ENCODE results near the gene AKT1S1. TPM values are rescaled to one million over a fixed set of nuclear protein-coding genes. Genes with fewer than 3 reads are reported as not detected.

The AKT1S1 gene
- total and polyA plus RNA-seq, 2 of the 13 experiments (the other 11 are each of a cell fraction or from before 2014, with no cell fraction given): 13.5 to 27.8 TPM

DNA sequence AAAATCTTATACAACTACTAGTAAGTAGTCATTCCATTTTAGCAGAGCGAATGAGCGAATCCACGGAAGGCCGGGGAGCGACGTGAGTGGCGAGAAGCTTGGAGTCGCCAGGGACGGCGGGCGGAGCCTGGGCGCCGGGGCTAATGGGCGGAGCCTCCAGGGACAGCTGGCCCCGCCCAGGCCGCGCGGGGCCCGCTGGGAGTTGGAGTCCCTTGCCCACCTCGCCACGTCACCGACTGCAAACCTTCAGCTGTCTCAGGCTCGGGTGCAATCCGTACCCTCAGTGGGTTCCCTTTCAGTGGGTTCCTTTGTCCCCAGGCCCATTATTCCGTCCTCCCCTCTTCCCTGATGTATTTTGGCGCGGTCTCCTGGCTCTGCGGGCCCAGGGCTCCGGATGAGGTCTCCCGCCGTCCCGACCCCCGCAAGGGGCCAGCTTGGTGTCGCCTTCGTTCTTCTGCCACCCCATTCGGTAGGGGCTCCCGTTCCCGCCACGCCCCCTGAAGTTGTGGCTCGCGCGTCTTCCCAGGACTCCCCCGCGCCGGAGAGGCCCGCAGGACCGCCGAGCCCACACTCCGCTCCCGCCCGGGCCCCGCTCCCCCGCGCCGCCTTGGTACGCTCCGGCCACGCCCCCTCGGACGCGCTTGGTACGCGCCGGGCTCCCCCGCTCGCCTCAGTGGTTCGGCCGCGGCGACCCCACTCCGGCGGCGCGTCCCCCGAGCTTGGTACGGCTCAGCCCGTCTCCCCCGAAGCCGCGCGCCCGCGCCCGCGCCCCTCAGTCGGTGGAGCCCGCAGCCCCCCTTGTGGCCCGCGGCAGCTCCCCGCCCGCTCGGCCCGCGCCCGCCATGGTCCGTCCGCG is 26.4 kb downstream of the AKT1S1 start, which contains the start of gene PTOV1:
Gene PTOV1, plus strand, starts transcription at position 673 of the 856 bp plus-strand sequence.
- Histone ChIP-seq H3K4me1 (ENCODE audit: insufficient read depth, low read length) (peaks cover 30% of the 10 kb centered on the region), H3K27me3 (ENCODE audit: control insufficient read depth in 1 of 2, insufficient read depth in 2 of 2, low read length in 2 of 2) (no peaks in the 10 kb centered on the region; a peak in 1 of 5 replicates), H3K9me3 (ENCODE audit: low read length) (no peaks in the 10 kb centered on the region), H2AFZ (ENCODE audit: low read length) (no peak within 1 kb of the TSS), H3K27ac (ENCODE audit: extremely low read length, insufficient read depth, low read length) (peak within 1 kb of the TSS; percentile 100), H3K36me3 (replicated peaks in 1 of 2; ENCODE audit: control insufficient read depth in 1 of 2, insufficient read depth in 2 of 2, low read length in 2 of 2) (peaks cover 13 to 17% of the 10 kb centered on the region in 2 experiments; a peak in 4 of 5 replicates), H3K4me3 (replicated peaks in 1 of 3; ENCODE audit: insufficient read depth in 1 of 3, low read depth in 2 of 3, low read length in 3 of 3) (peak within 1 kb of the TSS; percentile 89 to 93 (median 90)), H3K9ac (ENCODE audit: insufficient read depth, low read depth, low read length) (peak within 1 kb of the TSS; percentile 96), H3K79me2 (ENCODE audit: insufficient read depth, low read length) (peaks cover 24% of the 10 kb centered on the region), H4K20me1 (ENCODE audit: insufficient read depth, low read length) (peaks cover 23% of the 10 kb centered on the region), H3K4me2 (ENCODE audit: low read depth, low read length) (peak within 1 kb of the TSS; percentile 89)
- TSS peak; percentile 82 for BruUV-seq (replicated peaks)
- ChIA-PET POLR2A (interaction anchor here (0.6 to 3.1 kb wide), 13 partner anchors 10 to 165 kb away, joined by 3 to 29 read pairs (median 7); partner anchors contain the start of genes AKT1S1, AP2A1, ATF5 and NUP62), CTCF (ENCODE audit: low intra/inter-chr PET ratio, low total read pairs) (no interaction called here)
- ATAC-seq (peak; percentile 84), FAIRE-seq (peak; percentile 83), DNase-seq (ENCODE audit: low spot score) (peak; percentile 90)
- in situ Hi-C loops (cut with HindIII; ENCODE audit: extremely low pct_ligation_motif_present, low pct_unique_long_range_greater_than_20kb) (no loop called here), intact Hi-C loops (cut with micrococcal nuclease; ENCODE audit: unreplicated experiment) (no loop called here)
- WGBS (ENCODE audit: low lambda C conversion rate): 21% methylated on average over 22 of the region's 98 CpGs
- TF ChIP-seq MIER2 (CRISPR knock-in tag; IDR thresholded peaks at IDR 0.05) (no peak), ZNF678 (CRISPR knock-in tag; IDR thresholded peaks at IDR 0.05) (no peak), HNRNPK (IDR thresholded peaks at IDR 0.05; ENCODE audit: low read depth, low read length, poor library complexity, severe bottlenecking) (no peak), CREM (IDR thresholded peaks at IDR 0.05) (peak; percentile 80), CREM (CRISPR knock-in tag; IDR thresholded peaks at IDR 0.05) (peak; percentile 63; the same call in 1 of the 2 replicates), HIVEP1 (CRISPR knock-in tag; IDR thresholded peaks at IDR 0.05) (no peak), MXI1 (IDR thresholded peaks at IDR 0.05; ENCODE audit: borderline replicate concordance, low read depth, low read length) (peak; percentile 26; the same call in 1 of the 3 replicates), ZNF589 (CRISPR knock-in tag; conservative IDR thresholded peaks at IDR 0.05) (0 out of 2 replicates have a peak, but pooled peaks have one; percentile 52), ARNT (IDR thresholded peaks at IDR 0.05) (no peak), AGO1 (IDR thresholded peaks at IDR 0.05; ENCODE audit: low read depth, low read length, poor library complexity, severe bottlenecking) (peak; percentile 90)
- TF ChIP-seq, protein P1, sequence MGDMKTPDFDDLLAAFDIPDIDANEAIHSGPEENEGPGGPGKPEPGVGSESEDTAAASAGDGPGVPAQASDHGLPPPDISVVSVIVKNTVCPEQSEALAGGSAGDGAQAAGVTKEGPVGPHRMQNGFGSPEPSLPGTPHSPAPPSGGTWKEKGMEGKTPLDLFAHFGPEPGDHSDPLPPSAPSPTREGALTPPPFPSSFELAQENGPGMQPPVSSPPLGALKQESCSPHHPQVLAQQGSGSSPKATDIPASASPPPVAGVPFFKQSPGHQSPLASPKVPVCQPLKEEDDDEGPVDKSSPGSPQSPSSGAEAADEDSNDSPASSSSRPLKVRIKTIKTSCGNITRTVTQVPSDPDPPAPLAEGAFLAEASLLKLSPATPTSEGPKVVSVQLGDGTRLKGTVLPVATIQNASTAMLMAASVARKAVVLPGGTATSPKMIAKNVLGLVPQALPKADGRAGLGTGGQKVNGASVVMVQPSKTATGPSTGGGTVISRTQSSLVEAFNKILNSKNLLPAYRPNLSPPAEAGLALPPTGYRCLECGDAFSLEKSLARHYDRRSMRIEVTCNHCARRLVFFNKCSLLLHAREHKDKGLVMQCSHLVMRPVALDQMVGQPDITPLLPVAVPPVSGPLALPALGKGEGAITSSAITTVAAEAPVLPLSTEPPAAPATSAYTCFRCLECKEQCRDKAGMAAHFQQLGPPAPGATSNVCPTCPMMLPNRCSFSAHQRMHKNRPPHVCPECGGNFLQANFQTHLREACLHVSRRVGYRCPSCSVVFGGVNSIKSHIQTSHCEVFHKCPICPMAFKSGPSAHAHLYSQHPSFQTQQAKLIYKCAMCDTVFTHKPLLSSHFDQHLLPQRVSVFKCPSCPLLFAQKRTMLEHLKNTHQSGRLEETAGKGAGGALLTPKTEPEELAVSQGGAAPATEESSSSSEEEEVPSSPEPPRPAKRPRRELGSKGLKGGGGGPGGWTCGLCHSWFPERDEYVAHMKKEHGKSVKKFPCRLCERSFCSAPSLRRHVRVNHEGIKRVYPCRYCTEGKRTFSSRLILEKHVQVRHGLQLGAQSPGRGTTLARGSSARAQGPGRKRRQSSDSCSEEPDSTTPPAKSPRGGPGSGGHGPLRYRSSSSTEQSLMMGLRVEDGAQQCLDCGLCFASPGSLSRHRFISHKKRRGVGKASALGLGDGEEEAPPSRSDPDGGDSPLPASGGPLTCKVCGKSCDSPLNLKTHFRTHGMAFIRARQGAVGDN (CRISPR knock-in tag; IDR thresholded peaks at IDR 0.05): peak; percentile 82
- TF ChIP-seq, protein P2, sequence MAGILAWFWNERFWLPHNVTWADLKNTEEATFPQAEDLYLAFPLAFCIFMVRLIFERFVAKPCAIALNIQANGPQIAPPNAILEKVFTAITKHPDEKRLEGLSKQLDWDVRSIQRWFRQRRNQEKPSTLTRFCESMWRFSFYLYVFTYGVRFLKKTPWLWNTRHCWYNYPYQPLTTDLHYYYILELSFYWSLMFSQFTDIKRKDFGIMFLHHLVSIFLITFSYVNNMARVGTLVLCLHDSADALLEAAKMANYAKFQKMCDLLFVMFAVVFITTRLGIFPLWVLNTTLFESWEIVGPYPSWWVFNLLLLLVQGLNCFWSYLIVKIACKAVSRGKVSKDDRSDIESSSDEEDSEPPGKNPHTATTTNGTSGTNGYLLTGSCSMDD (CRISPR knock-in tag; IDR thresholded peaks at IDR 0.05): no peak
- TF ChIP-seq, protein P3, sequence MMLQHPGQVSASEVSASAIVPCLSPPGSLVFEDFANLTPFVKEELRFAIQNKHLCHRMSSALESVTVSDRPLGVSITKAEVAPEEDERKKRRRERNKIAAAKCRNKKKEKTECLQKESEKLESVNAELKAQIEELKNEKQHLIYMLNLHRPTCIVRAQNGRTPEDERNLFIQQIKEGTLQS (CRISPR knock-in tag; IDR thresholded peaks at IDR 0.05): no peak; the same call in 1 of the 2 replicates
